GM21529 (cell line): Measurements from ENCODE around the gene MRTFA.
A peak's percentile ranks its signal among the peaks of the same experiment; 100 is the strongest.
"Not testable (repeated sequence)": the region's sequence is repeated elsewhere in the genome, so short reads cannot be mapped to it uniquely, and the experiment has no call there.

ENCODE experiments used
- ATAC-seq: cut with Tn5 transposase; IDR thresholded peaks from one replicate; pipeline ENCODE4 v1.9.1; 2021; ENCODE audit not compliant: unreplicated experiment

The MRTFA gene

DNA sequence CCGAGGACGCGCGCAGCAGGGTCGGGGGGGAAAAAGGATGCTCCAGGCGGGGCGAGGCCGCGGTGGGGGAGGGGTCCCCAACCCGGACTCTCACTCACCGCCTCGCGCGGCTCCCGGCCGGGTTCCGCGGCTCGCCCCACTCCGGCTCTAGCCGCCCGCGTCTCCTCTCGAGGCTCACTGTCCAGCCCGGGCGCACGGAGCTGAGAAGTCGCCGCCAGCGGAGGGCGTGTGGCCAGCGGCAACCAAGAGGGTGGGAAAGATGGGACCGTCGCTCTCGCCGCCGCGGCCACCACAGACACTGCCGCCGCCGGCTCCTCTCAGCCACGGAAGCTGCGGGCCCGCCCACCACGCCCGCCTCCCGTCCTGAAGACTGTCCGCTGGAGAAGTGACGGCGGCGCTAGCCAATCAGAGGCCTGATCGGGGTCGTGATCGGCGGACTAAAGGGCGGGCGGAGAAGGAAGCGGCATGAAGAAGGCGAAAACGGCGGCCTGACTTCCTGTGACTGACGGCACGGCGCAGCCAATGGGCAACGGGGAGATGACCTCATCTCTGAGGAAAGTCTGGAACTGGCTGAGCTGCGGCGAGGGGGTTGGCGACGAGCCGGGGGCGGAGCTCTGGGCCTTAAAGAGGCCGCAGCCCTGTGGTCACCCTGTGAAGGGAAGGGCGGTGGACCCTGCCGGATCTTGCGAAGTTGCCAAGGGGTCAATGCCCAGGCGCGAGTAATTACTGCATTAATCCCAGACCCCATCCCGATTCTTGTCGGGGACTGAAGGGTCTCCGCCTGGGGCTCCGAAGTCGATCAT is at the start of gene MRTFA:
TSS of gene MRTFA (minus strand) at position 340 of the 803 bp plus-strand sequence.
- peak; percentile 87 for ATAC-seq

DNA sequence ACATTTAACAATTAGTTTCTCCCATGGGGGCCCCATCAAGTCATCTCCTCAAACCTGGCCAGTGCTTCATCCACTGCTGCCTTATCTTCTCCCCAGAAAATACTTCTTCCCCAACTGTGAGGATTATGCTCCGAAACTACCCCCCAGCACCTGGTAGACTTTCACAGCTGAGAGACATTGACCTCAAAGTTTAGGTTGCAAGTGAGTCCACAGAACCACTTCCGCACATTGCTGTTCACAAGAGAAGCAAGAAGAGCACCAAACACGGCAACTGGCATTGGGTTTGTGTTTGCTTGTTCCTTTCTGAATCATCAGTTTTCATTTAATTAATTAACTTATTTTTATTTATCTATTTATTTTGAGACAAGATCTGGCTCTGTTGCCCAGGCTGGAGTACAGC is 48.9 kb upstream of the MRTFA start:
- ATAC-seq: no peak

DNA sequence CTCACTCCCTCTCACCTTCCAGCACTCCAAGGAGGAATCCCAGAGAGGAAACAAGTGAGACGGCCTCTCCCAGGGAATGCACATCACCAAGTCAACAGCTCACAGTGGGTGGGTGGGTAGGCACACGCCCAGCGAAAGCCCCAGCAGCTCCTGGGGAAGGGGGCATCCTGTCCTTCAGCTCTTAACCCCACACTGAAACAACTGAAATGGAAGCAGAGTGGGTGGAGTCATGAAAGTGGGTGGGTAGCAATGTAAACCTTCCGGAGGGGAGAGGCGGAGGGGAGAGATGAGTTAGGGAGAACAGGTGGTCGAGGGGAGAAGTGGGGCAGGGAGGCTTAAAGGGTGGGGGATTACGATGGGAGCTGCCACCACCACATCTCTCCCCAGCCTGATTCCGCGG is 48.2 kb upstream of the MRTFA start:
- no peak for ATAC-seq

DNA sequence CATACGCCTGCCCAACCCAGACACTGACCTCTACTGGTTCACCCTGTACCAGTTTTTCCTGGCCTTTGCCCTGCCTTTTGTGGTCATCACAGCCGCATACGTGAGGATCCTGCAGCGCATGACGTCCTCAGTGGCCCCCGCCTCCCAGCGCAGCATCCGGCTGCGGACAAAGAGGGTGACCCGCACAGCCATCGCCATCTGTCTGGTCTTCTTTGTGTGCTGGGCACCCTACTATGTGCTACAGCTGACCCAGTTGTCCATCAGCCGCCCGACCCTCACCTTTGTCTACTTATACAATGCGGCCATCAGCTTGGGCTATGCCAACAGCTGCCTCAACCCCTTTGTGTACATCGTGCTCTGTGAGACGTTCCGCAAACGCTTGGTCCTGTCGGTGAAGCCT is 44.9 kb upstream of the MRTFA start:
- no peak for ATAC-seq

- no peak for ATAC-seq
Observed at GRCh38 chr22:40680819-40681183, 44.3 kb upstream of the MRTFA start.

DNA sequence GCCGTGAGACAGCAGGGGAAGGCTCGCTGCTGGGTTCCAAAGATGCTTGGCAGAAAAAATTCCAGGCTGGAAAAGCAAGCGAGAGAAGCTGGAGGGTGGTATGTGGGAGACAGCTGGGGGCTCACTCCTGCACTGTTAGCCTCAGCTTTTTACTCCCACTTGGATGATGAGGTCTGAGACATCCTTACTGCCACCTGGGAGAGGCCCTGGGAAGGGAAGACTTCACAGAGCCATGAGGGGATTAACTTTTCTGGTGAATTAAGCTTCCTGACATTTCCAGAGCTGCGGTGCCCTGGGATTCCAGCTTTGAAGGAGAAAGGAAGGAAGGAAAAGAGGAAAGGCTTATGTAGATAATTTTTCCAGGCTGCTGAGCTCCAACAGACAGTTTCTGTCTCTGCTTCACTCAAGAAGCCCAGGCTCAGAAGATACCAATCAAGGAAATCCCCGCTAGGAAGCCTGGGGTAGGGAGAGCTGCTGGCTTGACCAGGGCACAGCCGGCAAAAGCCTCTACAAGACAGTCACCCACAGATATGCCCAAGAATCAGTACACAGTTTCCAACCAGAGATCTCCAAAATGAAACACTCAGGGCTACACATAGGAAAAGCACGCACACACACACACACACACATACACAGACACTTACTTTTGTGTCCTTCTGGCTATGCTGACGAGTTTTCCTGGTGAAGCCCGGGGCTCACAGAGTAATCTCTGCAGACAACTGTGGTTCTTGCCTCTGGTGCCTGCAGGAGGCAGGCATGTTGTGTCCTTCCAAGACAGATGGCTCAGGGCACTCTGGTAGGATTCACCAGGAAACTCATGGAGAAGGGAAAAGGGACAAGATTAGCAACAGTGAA is 43.7 kb upstream of the MRTFA start:
- ATAC-seq: no peak

DNA sequence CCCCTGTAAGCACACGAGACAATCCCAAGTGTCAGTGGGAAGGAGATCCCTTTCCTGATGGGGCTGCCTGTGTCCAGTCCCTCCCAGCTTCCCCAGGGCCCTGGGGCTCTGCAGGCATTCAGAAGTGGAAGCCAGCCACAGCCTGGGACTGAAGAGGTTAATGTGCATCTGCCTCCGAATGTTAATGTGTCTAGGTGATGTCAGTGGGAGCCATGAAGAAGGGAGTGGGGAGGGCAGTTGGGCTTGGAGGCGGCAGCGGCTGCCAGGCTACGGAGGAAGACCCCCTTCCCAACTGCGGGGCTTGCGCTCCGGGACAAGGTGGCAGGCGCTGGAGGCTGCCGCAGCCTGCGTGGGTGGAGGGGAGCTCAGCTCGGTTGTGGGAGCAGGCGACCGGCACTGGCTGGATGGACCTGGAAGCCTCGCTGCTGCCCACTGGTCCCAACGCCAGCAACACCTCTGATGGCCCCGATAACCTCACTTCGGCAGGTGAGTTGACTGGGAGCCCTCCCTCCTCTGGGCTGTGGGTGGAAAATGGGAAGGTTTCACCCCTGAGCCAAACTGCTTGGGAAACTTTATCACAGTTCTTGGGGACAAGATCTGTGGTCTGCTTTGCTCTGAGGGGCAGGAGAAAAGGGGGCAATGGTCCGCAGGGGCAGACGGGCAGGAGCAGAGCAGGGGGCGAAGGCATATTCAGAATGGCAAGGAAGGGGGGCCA is 42.9 kb upstream of the MRTFA start, which contains the start of gene MCHR1:
TSS of gene MCHR1 (plus strand) at position 236 of the 715 bp plus-strand sequence. CDS start at position 405, 169 bp downstream.
- no peak for ATAC-seq

- ATAC-seq: no peak
Observed at GRCh38 chr22:40678493-40679248, 42.2 kb upstream of the MRTFA start.

- ATAC-seq: no peak
Observed at GRCh38 chr22:40676644-40677043, 40.1 kb upstream of the MRTFA start.

GRCh38 chr22:40676166-40676565 is 39.6 kb upstream of the MRTFA start:
- ATAC-seq: not testable (repeated sequence)

GRCh38 chr22:40674274-40674673 is 37.8 kb upstream of the MRTFA start:
- no peak for ATAC-seq

DNA sequence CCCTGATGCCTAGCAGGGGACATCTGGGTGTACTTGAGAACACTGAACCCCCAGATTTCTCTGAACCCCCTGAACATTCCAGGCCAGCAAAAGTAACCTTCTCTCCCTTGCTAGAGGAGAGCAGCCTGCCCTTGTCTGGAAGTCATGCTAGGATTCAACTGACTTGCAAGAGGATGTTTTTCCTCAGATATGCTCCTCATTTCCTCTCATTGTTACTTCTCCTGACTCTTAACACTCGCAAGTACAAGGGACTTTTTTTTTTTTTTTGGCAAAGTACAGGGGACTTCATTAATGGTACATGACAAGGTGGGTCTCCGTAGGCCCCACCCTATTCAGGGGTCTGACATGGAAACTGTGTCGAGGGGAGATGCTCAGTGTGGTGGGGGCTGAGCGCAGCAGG is 36.5 kb upstream of the MRTFA start:
- no peak for ATAC-seq

DNA sequence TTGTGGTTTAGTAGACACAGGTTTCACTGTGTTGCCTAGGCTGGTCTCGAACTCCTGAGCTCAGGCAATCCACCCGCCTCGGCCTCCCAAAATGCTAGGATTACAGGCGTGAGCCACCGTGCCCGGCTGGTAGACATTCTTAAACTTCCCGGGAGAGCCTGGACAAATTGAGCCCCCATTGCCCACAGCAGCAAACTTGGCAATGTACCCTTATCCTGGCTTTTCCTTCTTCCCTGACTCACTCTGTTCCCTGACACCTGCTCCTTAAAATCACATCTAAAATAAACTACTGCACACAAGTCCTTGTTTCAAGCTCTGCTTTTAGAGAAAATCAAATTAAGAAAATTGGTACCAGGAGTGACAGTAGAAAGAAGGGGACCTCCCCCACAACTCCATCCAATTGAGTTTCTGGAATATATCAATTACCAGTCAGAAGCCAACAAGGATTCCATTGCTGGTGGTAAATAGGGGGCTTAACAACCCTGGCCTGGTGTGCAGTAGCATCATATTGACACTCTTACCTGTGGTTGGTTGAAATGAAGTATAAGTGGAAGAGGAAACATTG is 35.4 kb upstream of the MRTFA start:
- ATAC-seq: no peak

GRCh38 chr22:40671369-40671768 is 34.9 kb upstream of the MRTFA start:
- no peak for ATAC-seq

GRCh38 chr22:40670058-40670457 is 33.5 kb upstream of the MRTFA start:
- ATAC-seq: no peak

GRCh38 chr22:40668611-40669411 is 32.3 kb upstream of the MRTFA start:
- ATAC-seq: no peak

DNA sequence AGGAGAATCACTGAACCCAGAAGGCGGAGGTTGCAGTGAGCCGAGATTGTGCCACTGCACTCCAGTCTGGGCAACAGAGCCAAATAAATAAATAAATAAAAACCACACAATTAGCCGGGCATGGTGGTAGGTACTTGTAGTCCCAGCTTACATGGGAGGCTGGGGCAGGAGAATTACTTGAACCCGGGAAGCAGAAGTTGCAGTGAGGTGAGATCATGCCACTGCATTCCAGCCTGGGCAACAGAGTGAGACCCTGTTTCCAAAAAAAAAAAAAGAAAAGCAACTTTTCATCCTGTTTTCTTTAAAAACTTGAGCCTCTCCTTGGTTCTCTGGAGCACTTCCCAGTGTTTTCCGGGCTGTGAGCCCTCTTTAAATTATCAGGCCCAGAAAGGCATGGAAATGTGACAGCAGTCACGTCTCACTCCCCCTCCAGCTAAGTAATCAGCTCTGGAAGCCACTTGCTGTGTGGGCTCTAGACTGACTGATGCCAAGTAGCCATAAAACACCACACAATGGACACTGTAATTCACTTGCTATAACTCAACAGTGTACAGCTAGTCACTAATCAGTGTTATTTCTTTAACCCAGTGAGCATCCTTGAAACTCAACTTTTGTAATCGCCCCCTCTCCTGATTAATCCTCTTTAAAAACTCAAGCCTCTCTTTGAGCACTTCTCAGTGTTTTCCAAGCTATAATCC is 29.8 kb upstream of the MRTFA start:
- no peak for ATAC-seq

DNA sequence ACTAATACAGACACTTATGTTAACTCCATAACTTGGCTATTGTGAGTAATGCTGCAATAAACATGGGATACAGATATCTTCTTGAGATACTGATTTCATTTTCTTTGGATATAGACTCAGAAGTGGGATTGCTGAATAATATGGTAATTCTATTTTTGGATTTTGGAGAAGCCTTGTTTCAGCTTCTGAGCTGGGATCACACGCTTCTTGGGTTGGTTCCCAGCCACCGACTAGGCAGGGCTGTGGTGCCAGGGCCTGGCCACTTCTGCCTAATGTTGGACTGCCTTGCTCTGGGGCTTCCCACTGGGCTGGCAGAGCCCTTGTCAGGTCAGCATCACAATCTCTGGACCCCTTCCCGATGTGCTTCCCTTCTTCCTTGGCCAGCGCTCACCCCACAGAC is 28.8 kb upstream of the MRTFA start:
- ATAC-seq: no peak

DNA sequence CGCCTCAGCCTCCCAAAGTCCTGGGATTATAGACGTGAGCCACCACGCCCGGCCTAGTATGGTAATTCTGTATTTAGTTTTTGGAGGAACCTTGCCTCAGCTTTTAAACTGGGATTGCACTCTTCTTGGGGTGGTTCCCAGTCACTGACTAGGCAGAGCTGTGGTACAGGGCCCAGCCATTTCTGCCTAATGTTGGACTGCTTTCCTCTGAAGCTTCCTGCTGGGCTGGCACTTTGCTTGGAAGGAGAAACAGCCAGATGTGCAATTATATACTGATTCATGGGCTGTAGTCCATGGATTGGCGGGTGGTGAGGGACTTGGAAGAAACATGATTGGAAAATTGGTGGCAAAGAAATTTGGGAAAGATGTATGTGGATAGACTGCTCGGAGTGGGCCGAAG is 25.2 kb upstream of the MRTFA start:
- ATAC-seq: no peak
